HCT116 (cell line): ENCODE measurements around the gene LAMC3. TPM values are rescaled to one million over a fixed set of nuclear protein-coding genes. Genes with fewer than 3 reads are reported as not detected.

Experiments
- ATAC-seq: fragments of 200-7000 bp; cut with Tn5 transposase; 2 replicates; pipeline ENCODE4 v1.9.1; 2020; ENCODE audit warnings: mild to moderate bottlenecking, moderate library complexity
- BruUV-seq: library from RNA; stranded (reverse); fragments of 400-500 nt; replicated peaks from 2 replicates; lab custom pipeline; 2021; lab: Mats Ljungman, UMichigan
- CTCF ChIA-PET: fragments of 300-600 bp; sonication (Branson Sonifier 250); formaldehyde crosslinking; loops from one replicate; lab custom pipeline; 2021; ENCODE audit warnings: antibody characterized with exemption; lab: Charles Lee
- POLR2A ChIA-PET: fragments of 300-600, 350-600 bp; sonication (Branson Sonifier 250); formaldehyde crosslinking; loops from one replicate; lab custom pipeline; 2021; ENCODE audit warnings: antibody characterized with exemption; lab: Charles Lee
- RAD21 ChIA-PET, 2 experiments: fragments of 300-600 bp; sonication (Branson Sonifier 250); formaldehyde crosslinking; loops; one replicate each; lab custom pipeline; 2023; ENCODE audit warnings: low total read pairs in 2 of 2; ENCODE audit not compliant: uncharacterized antibody in 2 of 2, unreplicated experiment in 2 of 2, low non-redundant PET in 1 of 2; lab: Charles Lee
- DNase-seq: peaks from one replicate; pipeline ENCODE4 v3.0.0-alpha.2; 2010; ENCODE audit warnings: low read depth, low spot score
- H2AFZ ChIP-seq: fragments of 200-600 bp; shearing (Covaris generic), sonication (generic); 2 replicates; pipeline ENCODE4 v1.6.1; 2017; ENCODE audit warnings: low read depth, mixed run types, mixed read lengths, antibody characterized with exemption, low read length; ENCODE audit not compliant: poor library complexity, severe bottlenecking
- H3K27ac ChIP-seq: 2 replicates; pipeline ENCODE4 v1.5.1; 2012; ENCODE audit warnings: low read depth, low read length
- H3K27me3 ChIP-seq: fragments of 200-600 bp; sonication (generic); 2 replicates; pipeline ENCODE4 v1.6.1; 2016; ENCODE audit warnings: mixed run types, low read length, mixed read lengths; ENCODE audit not compliant: insufficient read depth
- H3K36me3 ChIP-seq, 2 experiments: fragments of 200-500 bp in 1 of 2; fragments of 200-600 bp in 1 of 2; sonication (Bioruptor generic) in 1 of 2; sonication (generic) in 1 of 2; 2 replicates each; pipeline versions ENCODE4 v1.5.1 to v1.6.1; 2014 to 2016; ENCODE audit warnings: low read length in 2 of 2, inconsistent platforms in 1 of 2, mixed read lengths in 1 of 2, mixed run types in 1 of 2; ENCODE audit not compliant: insufficient read depth in 2 of 2, control insufficient read depth in 1 of 2
- H3K4me1 ChIP-seq, 2 experiments: fragments of 200-600 bp in 1 of 2; sonication (generic) in 1 of 2; 2 replicates each; pipeline versions ENCODE4 v1.5.1 to v1.6.1; 2012 to 2017; ENCODE audit warnings: low read length in 2 of 2, inconsistent platforms in 1 of 2, mild to moderate bottlenecking in 1 of 2, mixed read lengths in 1 of 2, mixed run types in 1 of 2, moderate library complexity in 1 of 2; ENCODE audit not compliant: insufficient read depth in 2 of 2, control insufficient read depth in 1 of 2
- H3K4me2 ChIP-seq: fragments of 200-600 bp; sonication (generic); 2 replicates; pipeline ENCODE4 v1.6.1; 2017; ENCODE audit warnings: mixed run types, low read length, mixed read lengths
- H3K4me3 ChIP-seq, 2 experiments: fragments of 200-600 bp in 1 of 2; sonication (generic) in 1 of 2; replicated peaks in 1 of 2; 2 replicates each; pipeline ENCODE4 v1.5.1; 2011 to 2016; ENCODE audit warnings: low read length in 2 of 2, control low read depth in 1 of 2, low read depth in 1 of 2, mild to moderate bottlenecking in 1 of 2, mixed read lengths in 1 of 2, mixed run types in 1 of 2
- H3K79me2 ChIP-seq: fragments of 200-600 bp; sonication (generic); 2 replicates; pipeline ENCODE4 v1.6.1; 2017; ENCODE audit warnings: mild to moderate bottlenecking, mixed run types, low read length, moderate library complexity, mixed read lengths; ENCODE audit not compliant: insufficient read depth
- H3K9ac ChIP-seq: fragments of 200-600 bp; sonication (generic); 2 replicates; pipeline ENCODE4 v1.6.1; 2016; ENCODE audit warnings: low read length, mixed read lengths
- H3K9me2 ChIP-seq: fragments of 200-600 bp; sonication (generic), shearing (Covaris generic); 2 replicates; pipeline ENCODE4 v1.6.1; 2017; ENCODE audit warnings: mixed run types, mild to moderate bottlenecking, moderate library complexity; ENCODE audit not compliant: insufficient read depth
- H3K9me3 ChIP-seq, 2 experiments: fragments of 200-500 bp in 1 of 2; fragments of 200-600 bp in 1 of 2; sonication (Bioruptor generic) in 1 of 2; sonication (generic) in 1 of 2; 2 replicates each; pipeline ENCODE4 v1.6.1; 2014 to 2017; ENCODE audit warnings: low read length in 2 of 2, mixed read lengths in 2 of 2, inconsistent platforms in 1 of 2, low read depth in 1 of 2, mild to moderate bottlenecking in 1 of 2, mixed run types in 1 of 2, moderate library complexity in 1 of 2; ENCODE audit not compliant: control insufficient read depth in 1 of 2, insufficient read depth in 1 of 2
- H4K20me1 ChIP-seq: fragments of 200-600 bp; sonication (generic), shearing (Covaris generic); 2 replicates; pipeline ENCODE4 v1.6.1; 2017; ENCODE audit warnings: mixed run types, mild to moderate bottlenecking, moderate library complexity; ENCODE audit not compliant: insufficient read depth
- EGR1 ChIP-seq: IDR thresholded peaks from 2 replicates; pipeline ENCODE4 v1.6.1; 2012; ENCODE audit warnings: low read depth
- EZH2 ChIP-seq: fragments of 200-600 bp; sonication (generic); IDR thresholded peaks from 2 replicates; pipeline ENCODE4 v1.6.1; 2017; ENCODE audit warnings: antibody characterized with exemption, mixed run types
- EZH2phosphoT487 ChIP-seq: fragments of 200-600 bp; IDR thresholded peaks from 2 replicates; pipeline ENCODE4 v1.6.1; 2018; ENCODE audit warnings: antibody characterized with exemption, borderline replicate concordance
- FOSL1 ChIP-seq: IDR thresholded peaks from 2 replicates; pipeline ENCODE4 v1.6.1; 2012; ENCODE audit warnings: low read depth
- POLR2A ChIP-seq: IDR thresholded peaks from 2 replicates; pipeline ENCODE4 v1.7.0; 2011; ENCODE audit warnings: borderline replicate concordance; ENCODE audit not compliant: insufficient read depth, insufficient read length; ENCODE audit errors: extremely low read depth
- POLR2AphosphoS5 ChIP-seq: IDR thresholded peaks from 2 replicates; pipeline ENCODE4 v1.6.1; 2011; ENCODE audit warnings: mild to moderate bottlenecking, low read depth, low read length, moderate library complexity
- SRF ChIP-seq: IDR thresholded peaks from 2 replicates; pipeline ENCODE4 v1.6.1; 2012; ENCODE audit warnings: low read depth
- TCF7L2 ChIP-seq: IDR thresholded peaks from 2 replicates; pipeline ENCODE4 v1.7.0; 2011; ENCODE audit warnings: borderline replicate concordance, inconsistent platforms; ENCODE audit not compliant: insufficient read depth, insufficient read length; ENCODE audit errors: extremely low read depth
- YY1 ChIP-seq: IDR thresholded peaks from 2 replicates; pipeline ENCODE4 v1.6.1; 2011; ENCODE audit warnings: low read length, low read depth, moderate library complexity, mild to moderate bottlenecking; ENCODE audit not compliant: insufficient replicate concordance; ENCODE audit errors: extremely low read depth
- intact Hi-C: fragments of 100-400 bp; cut with micrococcal nuclease; formaldehyde crosslinking; loops from 2 replicates; pipeline ENCODE4 v1.10.0; 2022
- total RNA-seq: library from RNA; stranded (reverse); gene quantifications from one replicate; pipeline ENCODE4 v1.2.1, GENCODE V29; 2021; ENCODE audit not compliant: unreplicated experiment
- TF ChIP-seq, protein P1 (sequence below): IDR thresholded peaks from 2 replicates; pipeline ENCODE4 v1.6.1; 2012
- TF ChIP-seq, protein P2 (sequence below): IDR thresholded peaks from 2 replicates; pipeline ENCODE4 v1.6.1; 2012; ENCODE audit warnings: low read depth
- TF ChIP-seq, protein P3 (sequence below): IDR thresholded peaks from 2 replicates; pipeline ENCODE4 v1.6.1; 2012
- TF ChIP-seq, protein P4 (sequence below), 3 experiments: fragments of 200-600 bp in 1 of 3; sonication (generic) in 1 of 3; IDR thresholded peaks in 2 of 3; conservative IDR thresholded peaks in 1 of 3; 2 replicates each; pipeline ENCODE4 v1.5.1; 2012 to 2017; ENCODE audit warnings: low read depth in 2 of 3, low read length in 2 of 3, antibody characterized with exemption in 1 of 3, borderline replicate concordance in 1 of 3, control low read depth in 1 of 3, mild to moderate bottlenecking in 1 of 3, mixed read lengths in 1 of 3, mixed run types in 1 of 3, moderate library complexity in 1 of 3; ENCODE audit not compliant: insufficient read depth in 1 of 3
- TF ChIP-seq, protein P5 (sequence below): IDR thresholded peaks from 2 replicates; pipeline ENCODE4 v1.6.1; 2011; ENCODE audit warnings: mild to moderate bottlenecking, low read length, moderate library complexity; ENCODE audit not compliant: insufficient replicate concordance; ENCODE audit errors: extremely low read depth

Gene LAMC3
- total RNA-seq, 1 experiment from 2014 or later = 7.7 TPM

DNA sequence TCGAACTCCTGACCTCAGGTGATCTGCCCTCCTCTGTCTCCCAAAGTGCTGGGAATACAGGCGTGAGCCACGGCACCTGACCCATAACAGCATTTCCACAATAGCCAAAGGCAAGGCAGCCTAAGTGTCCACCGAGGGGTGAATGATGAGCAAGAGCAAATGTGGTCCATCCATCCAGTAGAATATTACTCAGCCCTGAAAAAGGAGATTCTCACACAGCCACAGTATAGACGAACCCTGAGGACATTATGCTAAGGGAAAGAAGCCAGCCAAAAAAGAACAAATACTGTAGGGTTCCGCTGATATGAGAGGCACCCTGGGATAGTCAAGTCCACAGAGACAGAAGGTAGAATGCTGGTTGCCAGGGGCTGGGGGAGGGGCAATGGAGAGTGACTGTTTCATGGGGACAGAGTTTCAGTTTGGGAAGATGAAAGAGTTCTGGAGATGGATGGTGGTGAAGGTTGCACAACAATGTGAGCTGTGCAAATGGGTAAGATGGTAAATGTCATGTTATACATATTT, 7.0 kb downstream of the LAMC3 start:
- TF ChIP-seq, protein P1, sequence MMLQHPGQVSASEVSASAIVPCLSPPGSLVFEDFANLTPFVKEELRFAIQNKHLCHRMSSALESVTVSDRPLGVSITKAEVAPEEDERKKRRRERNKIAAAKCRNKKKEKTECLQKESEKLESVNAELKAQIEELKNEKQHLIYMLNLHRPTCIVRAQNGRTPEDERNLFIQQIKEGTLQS = no peak
- no peak for TF ChIP-seq SRF
- TF ChIP-seq EGR1 = no peak
- no peak for TF ChIP-seq POLR2A
- TF ChIP-seq, protein P2, sequence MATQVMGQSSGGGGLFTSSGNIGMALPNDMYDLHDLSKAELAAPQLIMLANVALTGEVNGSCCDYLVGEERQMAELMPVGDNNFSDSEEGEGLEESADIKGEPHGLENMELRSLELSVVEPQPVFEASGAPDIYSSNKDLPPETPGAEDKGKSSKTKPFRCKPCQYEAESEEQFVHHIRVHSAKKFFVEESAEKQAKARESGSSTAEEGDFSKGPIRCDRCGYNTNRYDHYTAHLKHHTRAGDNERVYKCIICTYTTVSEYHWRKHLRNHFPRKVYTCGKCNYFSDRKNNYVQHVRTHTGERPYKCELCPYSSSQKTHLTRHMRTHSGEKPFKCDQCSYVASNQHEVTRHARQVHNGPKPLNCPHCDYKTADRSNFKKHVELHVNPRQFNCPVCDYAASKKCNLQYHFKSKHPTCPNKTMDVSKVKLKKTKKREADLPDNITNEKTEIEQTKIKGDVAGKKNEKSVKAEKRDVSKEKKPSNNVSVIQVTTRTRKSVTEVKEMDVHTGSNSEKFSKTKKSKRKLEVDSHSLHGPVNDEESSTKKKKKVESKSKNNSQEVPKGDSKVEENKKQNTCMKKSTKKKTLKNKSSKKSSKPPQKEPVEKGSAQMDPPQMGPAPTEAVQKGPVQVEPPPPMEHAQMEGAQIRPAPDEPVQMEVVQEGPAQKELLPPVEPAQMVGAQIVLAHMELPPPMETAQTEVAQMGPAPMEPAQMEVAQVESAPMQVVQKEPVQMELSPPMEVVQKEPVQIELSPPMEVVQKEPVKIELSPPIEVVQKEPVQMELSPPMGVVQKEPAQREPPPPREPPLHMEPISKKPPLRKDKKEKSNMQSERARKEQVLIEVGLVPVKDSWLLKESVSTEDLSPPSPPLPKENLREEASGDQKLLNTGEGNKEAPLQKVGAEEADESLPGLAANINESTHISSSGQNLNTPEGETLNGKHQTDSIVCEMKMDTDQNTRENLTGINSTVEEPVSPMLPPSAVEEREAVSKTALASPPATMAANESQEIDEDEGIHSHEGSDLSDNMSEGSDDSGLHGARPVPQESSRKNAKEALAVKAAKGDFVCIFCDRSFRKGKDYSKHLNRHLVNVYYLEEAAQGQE = no peak
- TF ChIP-seq FOSL1 = no peak
- TF ChIP-seq, protein P3, sequence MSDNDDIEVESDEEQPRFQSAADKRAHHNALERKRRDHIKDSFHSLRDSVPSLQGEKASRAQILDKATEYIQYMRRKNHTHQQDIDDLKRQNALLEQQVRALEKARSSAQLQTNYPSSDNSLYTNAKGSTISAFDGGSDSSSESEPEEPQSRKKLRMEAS = no peak
- TF ChIP-seq EZH2phosphoT487 = no peak
- no peak for TF ChIP-seq POLR2AphosphoS5
- TF ChIP-seq, protein P4, sequence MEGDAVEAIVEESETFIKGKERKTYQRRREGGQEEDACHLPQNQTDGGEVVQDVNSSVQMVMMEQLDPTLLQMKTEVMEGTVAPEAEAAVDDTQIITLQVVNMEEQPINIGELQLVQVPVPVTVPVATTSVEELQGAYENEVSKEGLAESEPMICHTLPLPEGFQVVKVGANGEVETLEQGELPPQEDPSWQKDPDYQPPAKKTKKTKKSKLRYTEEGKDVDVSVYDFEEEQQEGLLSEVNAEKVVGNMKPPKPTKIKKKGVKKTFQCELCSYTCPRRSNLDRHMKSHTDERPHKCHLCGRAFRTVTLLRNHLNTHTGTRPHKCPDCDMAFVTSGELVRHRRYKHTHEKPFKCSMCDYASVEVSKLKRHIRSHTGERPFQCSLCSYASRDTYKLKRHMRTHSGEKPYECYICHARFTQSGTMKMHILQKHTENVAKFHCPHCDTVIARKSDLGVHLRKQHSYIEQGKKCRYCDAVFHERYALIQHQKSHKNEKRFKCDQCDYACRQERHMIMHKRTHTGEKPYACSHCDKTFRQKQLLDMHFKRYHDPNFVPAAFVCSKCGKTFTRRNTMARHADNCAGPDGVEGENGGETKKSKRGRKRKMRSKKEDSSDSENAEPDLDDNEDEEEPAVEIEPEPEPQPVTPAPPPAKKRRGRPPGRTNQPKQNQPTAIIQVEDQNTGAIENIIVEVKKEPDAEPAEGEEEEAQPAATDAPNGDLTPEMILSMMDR (IDR thresholded peaks at IDR 0.05 in 2 of 3, conservative IDR thresholded peaks at IDR 0.05 in 1 of 3; ENCODE audit: borderline replicate concordance in 1 of 3, insufficient read depth in 1 of 3, low read depth in 2 of 3, low read length in 2 of 3) = no peak
- no peak for TF ChIP-seq YY1
- no peak for TF ChIP-seq EZH2
- TF ChIP-seq TCF7L2 = no peak
- TF ChIP-seq, protein P5, sequence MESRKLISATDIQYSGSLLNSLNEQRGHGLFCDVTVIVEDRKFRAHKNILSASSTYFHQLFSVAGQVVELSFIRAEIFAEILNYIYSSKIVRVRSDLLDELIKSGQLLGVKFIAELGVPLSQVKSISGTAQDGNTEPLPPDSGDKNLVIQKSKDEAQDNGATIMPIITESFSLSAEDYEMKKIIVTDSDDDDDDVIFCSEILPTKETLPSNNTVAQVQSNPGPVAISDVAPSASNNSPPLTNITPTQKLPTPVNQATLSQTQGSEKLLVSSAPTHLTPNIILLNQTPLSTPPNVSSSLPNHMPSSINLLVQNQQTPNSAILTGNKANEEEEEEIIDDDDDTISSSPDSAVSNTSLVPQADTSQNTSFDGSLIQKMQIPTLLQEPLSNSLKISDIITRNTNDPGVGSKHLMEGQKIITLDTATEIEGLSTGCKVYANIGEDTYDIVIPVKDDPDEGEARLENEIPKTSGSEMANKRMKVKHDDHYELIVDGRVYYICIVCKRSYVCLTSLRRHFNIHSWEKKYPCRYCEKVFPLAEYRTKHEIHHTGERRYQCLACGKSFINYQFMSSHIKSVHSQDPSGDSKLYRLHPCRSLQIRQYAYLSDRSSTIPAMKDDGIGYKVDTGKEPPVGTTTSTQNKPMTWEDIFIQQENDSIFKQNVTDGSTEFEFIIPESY = no peak
- H3K36me3 ChIP-seq = no peaks in the 10 kb centered on the region
- RAD21 ChIA-PET = no interaction called here
- H2AFZ ChIP-seq = no peak overlapping the region
- H3K4me3 ChIP-seq = no peak overlapping the region
- H3K27me3 ChIP-seq = no peaks in the 10 kb centered on the region
- H3K4me1 ChIP-seq = no peaks in the 10 kb centered on the region
- intact Hi-C loops = no loop called here
- no peaks in the 10 kb centered on the region for H3K79me2 ChIP-seq
- H3K9me2 ChIP-seq = no peaks in the 10 kb centered on the region
- ATAC-seq = no peak
- no peak overlapping the region for H3K4me2 ChIP-seq
- no peaks in the 10 kb centered on the region for H3K9me3 ChIP-seq
- POLR2A ChIA-PET = no interaction called here
- CTCF ChIA-PET = no interaction called here
- H4K20me1 ChIP-seq = no peaks in the 10 kb centered on the region
- no peak overlapping the region for H3K27ac ChIP-seq
- DNase-seq = no peak
- H3K9ac ChIP-seq = no peak overlapping the region
- BruUV-seq = no TSS peak
